IMR-90 (cell line): Measurements from ENCODE around the gene SDCCAG8. TPM values are rescaled to one million over a fixed set of nuclear protein-coding genes. Genes with fewer than 3 reads are reported as not detected.

Experiments used
- ATAC-seq: fragments of 200-7000 bp; cut with Tn5 transposase; 2 replicates; pipeline ENCODE4 v1.9.1; 2020; ENCODE audit warnings: low read depth, mild to moderate bottlenecking, moderate library complexity
- BruUV-seq: library from RNA; stranded (reverse); fragments of 400-500 nt; replicated peaks from 2 replicates; lab custom pipeline; 2021; lab: Mats Ljungman, UMichigan
- CTCF ChIA-PET: fragments of 300-600 bp; formaldehyde crosslinking; extraction: SDS; loops from one replicate; lab custom pipeline; 2021; ENCODE audit warnings: antibody characterized with exemption; lab: Yijun Ruan, JAX
- POLR2A ChIA-PET: fragments of 300-600 bp; sonication (Branson Sonifier 250); formaldehyde crosslinking; loops from one replicate; lab custom pipeline; 2022; ENCODE audit warnings: antibody characterized with exemption; ENCODE audit not compliant: unreplicated experiment; lab: Charles Lee
- DNase-seq: peaks from one replicate; pipeline ENCODE4 v3.0.0; 2013
- H2AFZ ChIP-seq: replicated peaks from 2 replicates; pipeline ENCODE3; 2013; ENCODE audit warnings: low read length, mild to moderate bottlenecking; ENCODE audit not compliant: poor library complexity
- H2AK5ac ChIP-seq: 2 replicates; pipeline ENCODE4 v1.6.1; 2013; ENCODE audit warnings: low read depth, low read length, inconsistent platforms
- H2AK9ac ChIP-seq: replicated peaks from 2 replicates; pipeline ENCODE3; 2013; ENCODE audit warnings: mild to moderate bottlenecking, low read depth, low read length, moderate library complexity; ENCODE audit not compliant: poor library complexity
- H2BK120ac ChIP-seq: 2 replicates; pipeline ENCODE4 v1.6.1; 2013; ENCODE audit warnings: low read depth, low read length, inconsistent platforms
- H2BK15ac ChIP-seq: 3 replicates; pipeline ENCODE4 v1.6.1; 2013; ENCODE audit warnings: low read depth, low read length, inconsistent platforms
- H2BK20ac ChIP-seq: 2 replicates; pipeline ENCODE4 v1.6.1; 2013; ENCODE audit warnings: low read depth, mild to moderate bottlenecking, inconsistent platforms, low read length, moderate library complexity
- H2BK5ac ChIP-seq: 2 replicates; pipeline ENCODE4 v1.6.1; 2013; ENCODE audit warnings: mild to moderate bottlenecking, low read depth, low read length, inconsistent platforms; ENCODE audit not compliant: poor library complexity, severe bottlenecking
- H3K14ac ChIP-seq: replicated peaks from 2 replicates; pipeline ENCODE4 v1.6.1; 2013; ENCODE audit warnings: low read depth, low read length, inconsistent platforms
- H3K18ac ChIP-seq: 2 replicates; pipeline ENCODE4 v1.6.1; 2013; ENCODE audit warnings: low read depth, low read length, control low read depth
- H3K23ac ChIP-seq: 2 replicates; pipeline ENCODE4 v1.6.1; 2013; ENCODE audit warnings: low read depth, low read length, inconsistent platforms
- H3K27ac ChIP-seq: 2 replicates; pipeline ENCODE4 v1.5.1; 2013; ENCODE audit warnings: mild to moderate bottlenecking, control low read depth, low read length; ENCODE audit not compliant: insufficient read depth
- H3K27me3 ChIP-seq: 2 replicates; pipeline ENCODE4 v1.6.1; 2013; ENCODE audit warnings: low read length; ENCODE audit not compliant: control insufficient read depth, insufficient read depth
- H3K36me3 ChIP-seq: 2 replicates; pipeline ENCODE4 v1.6.1; 2013; ENCODE audit warnings: low read length, mixed read lengths; ENCODE audit not compliant: control insufficient read depth, insufficient read depth
- H3K4ac ChIP-seq: 2 replicates; pipeline ENCODE4 v1.6.1; 2013; ENCODE audit warnings: low read depth, low read length, inconsistent platforms
- H3K4me1 ChIP-seq: 2 replicates; pipeline ENCODE4 v1.6.1; 2013; ENCODE audit warnings: low read length, mixed read lengths; ENCODE audit not compliant: control insufficient read depth, insufficient read depth
- H3K4me2 ChIP-seq: 2 replicates; pipeline ENCODE4 v1.6.1; 2013; ENCODE audit warnings: low read depth, mild to moderate bottlenecking, control low read depth, low read length, moderate library complexity
- H3K4me3 ChIP-seq: 2 replicates; pipeline ENCODE4 v1.5.1; 2013; ENCODE audit warnings: low read depth, mild to moderate bottlenecking, control low read depth, low read length, moderate library complexity; ENCODE audit not compliant: insufficient read depth
- H3K56ac ChIP-seq: 2 replicates; pipeline ENCODE4 v1.6.1; 2013; ENCODE audit warnings: low read length, inconsistent platforms; ENCODE audit not compliant: insufficient read depth; ENCODE audit errors: extremely low read depth
- H3K79me1 ChIP-seq, 2 experiments: 2 replicates each; pipeline ENCODE4 v1.6.1; 2013; ENCODE audit warnings: low read length in 2 of 2, inconsistent platforms in 1 of 2, low read depth in 1 of 2
- H3K9ac ChIP-seq: 2 replicates; pipeline ENCODE4 v1.6.1; 2013; ENCODE audit warnings: low read depth, low read length, control low read depth
- H3K9me1 ChIP-seq: 2 replicates; pipeline ENCODE4 v1.6.1; 2013; ENCODE audit warnings: low read length, inconsistent platforms; ENCODE audit not compliant: insufficient read depth
- H3K9me3 ChIP-seq: 2 replicates; pipeline ENCODE4 v1.6.1; 2013; ENCODE audit warnings: low read length; ENCODE audit not compliant: control insufficient read depth, insufficient read depth
- H4K20me1 ChIP-seq: 2 replicates; pipeline ENCODE4 v1.6.1; 2013; ENCODE audit warnings: low read length, inconsistent platforms; ENCODE audit not compliant: insufficient read depth
- H4K5ac ChIP-seq: 2 replicates; pipeline ENCODE4 v1.6.1; 2013; ENCODE audit warnings: mild to moderate bottlenecking, low read depth, low read length, control low read depth
- H4K8ac ChIP-seq, 2 experiments: 2 replicates each; pipeline ENCODE4 v1.6.1; 2013; ENCODE audit warnings: low read depth in 2 of 2, low read length in 2 of 2, control low read depth in 1 of 2, inconsistent platforms in 1 of 2
- H4K91ac ChIP-seq: 2 replicates; pipeline ENCODE4 v1.6.1; 2013; ENCODE audit warnings: low read depth, low read length, inconsistent platforms; ENCODE audit not compliant: insufficient read depth
- CHD1 ChIP-seq: IDR thresholded peaks from 2 replicates; pipeline ENCODE4 v1.6.1; 2012; ENCODE audit warnings: low read depth, low read length, improper control_type of control experiment
- FOS ChIP-seq: fragments of 150-350 bp; IDR thresholded peaks from 2 replicates; pipeline ENCODE4 v1.6.1; 2016; ENCODE audit warnings: low read depth, low read length
- MAZ ChIP-seq: IDR thresholded peaks from 2 replicates; pipeline ENCODE4 v1.6.1; 2012; ENCODE audit warnings: low read depth, mild to moderate bottlenecking, low read length, improper control_type of control experiment, moderate library complexity, borderline replicate concordance
- MXI1 ChIP-seq: IDR thresholded peaks from 2 replicates; pipeline ENCODE4 v1.6.1; 2012; ENCODE audit warnings: low read depth, mild to moderate bottlenecking, low read length, moderate library complexity, borderline replicate concordance
- NFE2L2 ChIP-seq: fragments of 150-350 bp; IDR thresholded peaks from 2 replicates; pipeline ENCODE4 v1.6.1; 2016; ENCODE audit warnings: low read depth, mild to moderate bottlenecking, low read length
- RFX5 ChIP-seq: IDR thresholded peaks from 2 replicates; pipeline ENCODE4 v1.8.0; 2012; ENCODE audit warnings: low read depth, mild to moderate bottlenecking, low read length, moderate library complexity
- SMC3 ChIP-seq: fragments of 150-350 bp; IDR thresholded peaks from 2 replicates; pipeline ENCODE4 v1.6.1; 2016; ENCODE audit warnings: low read depth, mild to moderate bottlenecking, antibody characterized with exemption, low read length, moderate library complexity
- WGBS, 2 experiments: methylation state at CpG; one replicate each; pipeline versions ENCODE4 v1.1.5 to v1.1.7; 2013; ENCODE audit warnings: missing lambda C conversion rate in 2 of 2; ENCODE audit not compliant: insufficient read length in 1 of 2; ENCODE audit errors: extremely low coverage in 2 of 2; 5-methylcytosine and 5-hydroxymethylcytosine counted together
- dilution Hi-C: fragments of 300-500 bp; cut with HindIII; formaldehyde crosslinking; loops from one replicate; pipeline ENCODE4 v1.14.3; 2018; ENCODE audit warnings: low sequenced_read_pairs; ENCODE audit not compliant: unreplicated experiment
- in situ Hi-C: fragments of 300-500 bp; cut with MboI; formaldehyde crosslinking; loops from 3 replicates; pipeline ENCODE4 v1.14.3; 2019; ENCODE audit warnings: low sequenced_read_pairs, inconsistent platforms, mixed read lengths
- intact Hi-C: fragments of 100-400 bp; cut with micrococcal nuclease; formaldehyde crosslinking; loops from 2 replicates; pipeline ENCODE4 v1.10.0; 2022
- polyA plus RNA-seq, 3 experiments: library from polyadenylated mRNA; depleted of rRNA; stranded (reverse); fragments of >200 nt; gene quantifications; 2 replicates each; pipeline ENCODE4 v1.2.3, GENCODE V29; 2012; ENCODE audit warnings: low replicate concordance in 1 of 3
- total RNA-seq: library from RNA; depleted of rRNA; stranded (reverse); fragments of >200 nt; gene quantifications from 2 replicates; pipeline ENCODE4 v1.2.3, GENCODE V29; 2012
- TF ChIP-seq, protein P1 (sequence below): fragments of 150-350 bp; IDR thresholded peaks from 2 replicates; pipeline ENCODE4 v1.6.1; 2016; ENCODE audit warnings: low read depth, mild to moderate bottlenecking, low read length, moderate library complexity, borderline replicate concordance
- TF ChIP-seq, protein P2 (sequence below): fragments of 150-350 bp; IDR thresholded peaks from 2 replicates; pipeline ENCODE4 v1.6.1; 2017; ENCODE audit warnings: mild to moderate bottlenecking, antibody characterized with exemption, low read length, low read depth

The SDCCAG8 gene
- total and polyA plus RNA-seq, 2 of the 4 experiments (the other 2 are of a cell fraction): 25.2 to 46.8 TPM

- dilution Hi-C loops (no loop called here), intact Hi-C loops (no loop called here), in situ Hi-C loops (no loop called here)
- no peak overlapping the region for H3K4me2 ChIP-seq
- DNase-seq (no peak), ATAC-seq (no peak)
- peaks cover 54% of the 10 kb centered on the region for H4K20me1 ChIP-seq
- no peak overlapping the region for H2BK120ac ChIP-seq
- ChIA-PET POLR2A (no interaction called here), CTCF (no interaction called here)
- H2AK9ac ChIP-seq: no peak overlapping the region
- H3K27ac ChIP-seq: no peak overlapping the region
- H3K36me3 ChIP-seq: no peaks in the 10 kb centered on the region
- no peak overlapping the region for H2BK5ac ChIP-seq
- peaks cover 0 to 12% of the 10 kb centered on the region in 2 experiments; a peak in 2 of 4 replicates for H3K79me1 ChIP-seq
- BruUV-seq: no TSS peak
- no peak overlapping the region for H4K5ac ChIP-seq
- no peaks in the 10 kb centered on the region for H3K9me3 ChIP-seq
- no CpG with 5 or more reads among the region's 3 CpGs for WGBS, 2 experiments
- H4K91ac ChIP-seq: no peak overlapping the region
- no peak overlapping the region for H2BK20ac ChIP-seq
- H3K9ac ChIP-seq: no peak overlapping the region
- H3K18ac ChIP-seq: no peak overlapping the region
- no peak overlapping the region for H3K4me3 ChIP-seq
- no peak overlapping the region for H2AFZ ChIP-seq
- no peak overlapping the region for H3K56ac ChIP-seq
- no peak overlapping the region for H3K23ac ChIP-seq
- TF ChIP-seq, protein P1, sequence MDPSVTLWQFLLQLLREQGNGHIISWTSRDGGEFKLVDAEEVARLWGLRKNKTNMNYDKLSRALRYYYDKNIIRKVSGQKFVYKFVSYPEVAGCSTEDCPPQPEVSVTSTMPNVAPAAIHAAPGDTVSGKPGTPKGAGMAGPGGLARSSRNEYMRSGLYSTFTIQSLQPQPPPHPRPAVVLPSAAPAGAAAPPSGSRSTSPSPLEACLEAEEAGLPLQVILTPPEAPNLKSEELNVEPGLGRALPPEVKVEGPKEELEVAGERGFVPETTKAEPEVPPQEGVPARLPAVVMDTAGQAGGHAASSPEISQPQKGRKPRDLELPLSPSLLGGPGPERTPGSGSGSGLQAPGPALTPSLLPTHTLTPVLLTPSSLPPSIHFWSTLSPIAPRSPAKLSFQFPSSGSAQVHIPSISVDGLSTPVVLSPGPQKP: no peak
- no peak for TF ChIP-seq FOS
- no peak for TF ChIP-seq SMC3
- no peak for TF ChIP-seq MAZ
- TF ChIP-seq, protein P2, sequence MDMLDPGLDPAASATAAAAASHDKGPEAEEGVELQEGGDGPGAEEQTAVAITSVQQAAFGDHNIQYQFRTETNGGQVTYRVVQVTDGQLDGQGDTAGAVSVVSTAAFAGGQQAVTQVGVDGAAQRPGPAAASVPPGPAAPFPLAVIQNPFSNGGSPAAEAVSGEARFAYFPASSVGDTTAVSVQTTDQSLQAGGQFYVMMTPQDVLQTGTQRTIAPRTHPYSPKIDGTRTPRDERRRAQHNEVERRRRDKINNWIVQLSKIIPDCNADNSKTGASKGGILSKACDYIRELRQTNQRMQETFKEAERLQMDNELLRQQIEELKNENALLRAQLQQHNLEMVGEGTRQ: no peak
- no peak for TF ChIP-seq CHD1
- TF ChIP-seq MXI1: no peak
- TF ChIP-seq NFE2L2: no peak
- no peak for TF ChIP-seq RFX5
- H3K27me3 ChIP-seq: no peaks in the 10 kb centered on the region
- H3K9me1 ChIP-seq: no peaks in the 10 kb centered on the region
- H2AK5ac ChIP-seq: no peak overlapping the region
- no peak overlapping the region for H3K4ac ChIP-seq
- no peak overlapping the region for H2BK15ac ChIP-seq
- H3K4me1 ChIP-seq: peaks cover 8% of the 10 kb centered on the region
- no peak overlapping the region for H3K14ac ChIP-seq
- no peak overlapping the region for H4K8ac ChIP-seq
These were observed 6.6 kb upstream of the SDCCAG8 start for GRCh38 chr1:243249214-243249613.
